GM19395 (cell line): ENCODE data around the gene HKDC1.
A peak's percentile ranks its signal among the peaks of the same experiment; 100 is the strongest.
"Not testable (repeated sequence)": the region's sequence is repeated elsewhere in the genome, so short reads cannot be mapped to it uniquely, and the experiment has no call there.

ENCODE experiments used
- ATAC-seq: cut with Tn5 transposase; IDR thresholded peaks from one replicate; pipeline ENCODE4 v1.9.1; 2021; ENCODE audit warnings: mild to moderate bottlenecking, moderate library complexity; ENCODE audit not compliant: unreplicated experiment

HKDC1 gene

GRCh38 chr10:69240455-69240854 lies 20.3 kb downstream of the HKDC1 start:
- ATAC-seq: no peak

DNA sequence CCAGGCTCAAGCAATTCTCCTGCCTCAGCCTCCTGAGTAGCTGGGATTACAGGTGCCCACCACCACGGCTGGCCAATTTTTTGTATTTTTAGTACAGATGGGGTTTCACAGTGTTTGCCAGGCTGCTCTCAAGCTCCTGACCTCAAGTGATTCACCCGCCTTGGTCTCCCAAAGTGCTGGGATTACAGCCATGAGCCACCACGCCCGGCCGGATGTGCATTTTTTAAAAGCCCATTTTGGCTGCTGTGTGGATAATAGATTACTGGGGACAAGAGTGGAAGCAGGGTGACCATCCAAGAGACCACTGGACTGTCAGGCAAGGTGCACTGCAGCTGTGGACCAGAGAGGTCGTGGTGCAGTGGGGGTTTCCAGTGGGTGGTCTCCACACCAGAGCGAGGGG lies 21.4 kb downstream of the HKDC1 start:
- ATAC-seq: no peak

DNA sequence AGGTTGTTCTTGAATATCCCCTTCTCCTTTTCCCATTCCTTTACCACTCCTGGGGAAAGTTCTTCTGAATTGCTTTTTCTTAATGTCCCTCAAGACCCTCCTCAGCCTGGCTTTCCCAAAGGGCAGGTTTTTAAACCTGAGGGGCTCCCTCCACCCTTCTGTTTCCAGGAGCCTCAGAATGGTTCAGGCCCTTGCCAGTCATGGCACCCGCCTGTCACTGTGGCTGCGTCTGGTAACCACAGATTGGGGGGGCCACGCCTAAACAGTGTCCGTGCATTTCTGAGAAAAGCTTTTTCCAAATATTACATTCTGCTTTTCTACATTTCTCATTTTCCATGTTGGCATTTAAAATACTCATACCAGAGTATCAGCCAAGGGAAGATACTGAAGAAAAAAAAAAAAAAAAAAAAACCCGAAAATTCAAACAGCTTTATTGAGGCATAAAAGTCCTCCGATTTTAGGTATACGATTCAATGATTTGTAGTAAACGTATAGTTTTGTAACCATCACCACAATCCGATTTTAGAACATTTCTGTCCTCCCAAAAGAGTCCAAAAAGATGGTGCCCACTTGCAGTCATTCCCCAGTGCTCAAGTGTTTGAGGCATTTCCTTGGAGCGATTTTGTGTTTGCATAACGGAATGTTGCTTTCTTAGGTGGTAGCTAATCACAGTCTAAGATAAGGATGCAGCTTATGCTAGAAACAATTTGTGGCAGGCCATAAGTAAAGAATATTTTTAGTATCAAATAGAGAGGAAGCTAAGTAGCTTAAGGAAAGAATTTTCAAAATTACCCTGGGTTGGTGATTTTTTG lies 22.1 kb downstream of the HKDC1 start:
- ATAC-seq: no peak

- no peak for ATAC-seq
Measured at GRCh38 chr10:69242852-69243212, 22.7 kb downstream of the HKDC1 start.

DNA sequence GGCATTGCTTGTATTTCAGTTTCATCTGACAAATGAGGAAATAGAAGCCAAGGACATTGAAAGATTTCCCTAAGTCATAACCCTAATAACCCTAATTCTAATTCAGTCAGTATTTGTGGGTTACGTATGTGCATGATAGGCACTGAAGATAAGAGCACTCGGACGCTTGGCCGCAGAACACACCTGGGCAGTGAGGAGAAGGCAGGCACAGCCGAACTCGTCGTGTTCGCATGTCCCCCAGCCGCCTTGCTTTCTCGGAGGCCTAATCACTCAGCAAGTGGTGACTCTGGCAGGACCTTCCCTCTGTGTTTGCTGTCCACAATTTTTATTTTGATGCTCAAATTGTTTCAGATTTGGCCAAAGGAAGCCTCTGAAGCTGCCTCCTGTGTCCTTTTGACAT lies 23.7 kb downstream of the HKDC1 start:
- ATAC-seq: no peak

GRCh38 chr10:69246036-69246435 lies 25.9 kb downstream of the HKDC1 start:
- no peak for ATAC-seq

DNA sequence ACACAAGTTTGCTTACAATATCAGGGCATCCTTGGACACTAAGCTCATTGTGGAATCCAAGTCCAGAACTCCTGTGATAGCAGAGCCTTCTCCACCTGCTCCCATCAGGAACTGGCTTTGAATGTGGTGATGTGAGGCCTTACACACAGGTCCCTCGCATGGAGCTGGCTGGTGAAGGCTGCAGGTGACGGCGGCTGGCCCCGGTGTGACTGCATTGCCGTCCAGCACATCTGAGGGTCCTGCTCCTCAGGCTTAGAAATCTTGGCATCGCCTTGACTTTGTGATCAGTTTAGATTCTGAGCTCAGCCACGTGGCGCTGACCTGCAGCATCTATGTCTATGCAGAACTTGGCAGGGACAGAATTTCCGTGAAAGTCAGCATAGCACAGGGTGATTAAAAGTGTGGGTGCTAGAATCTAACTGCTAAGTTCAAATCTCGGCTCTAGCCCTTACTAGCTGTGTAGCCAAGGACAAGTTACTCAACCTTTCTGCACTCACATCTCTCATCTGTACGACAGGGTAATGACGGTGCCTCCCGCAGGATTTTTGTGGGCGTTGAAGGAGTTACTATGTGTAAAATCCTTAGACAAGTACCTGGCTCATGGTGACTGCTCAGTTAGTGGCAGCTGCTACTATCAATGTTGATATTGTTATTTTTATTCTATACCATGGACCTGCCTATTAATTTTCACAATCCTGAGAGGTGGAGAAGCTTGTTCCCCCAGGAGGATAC lies 26.6 kb downstream of the HKDC1 start:
- ATAC-seq: no peak

GRCh38 chr10:69247313-69247710 lies 27.2 kb downstream of the HKDC1 start:
- ATAC-seq: no peak

GRCh38 chr10:69248117-69248730 lies 28.1 kb downstream of the HKDC1 start:
- no peak for ATAC-seq

- ATAC-seq: no peak
Measured at GRCh38 chr10:69250041-69250440, 29.9 kb downstream of the HKDC1 start.

DNA sequence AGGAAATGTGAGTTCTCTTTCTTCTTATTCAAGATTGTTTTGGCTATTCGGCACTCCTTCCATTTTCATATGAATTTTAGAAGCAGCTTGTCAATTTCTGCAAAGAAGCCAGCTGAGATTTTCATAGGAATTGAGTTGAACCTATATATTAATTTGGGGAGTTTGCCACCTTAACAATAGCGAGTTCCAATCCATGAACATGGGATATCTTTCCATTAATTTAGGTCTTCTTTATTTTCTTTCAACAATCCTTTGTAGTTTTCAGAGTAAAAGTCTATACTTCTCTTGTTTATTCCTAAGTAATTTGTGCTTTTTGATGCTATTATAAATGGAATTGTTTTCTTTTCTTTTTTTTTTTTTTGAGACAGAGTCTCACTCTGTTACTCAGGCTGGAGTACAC lies 31.3 kb downstream of the HKDC1 start:
- ATAC-seq: not testable (repeated sequence)

DNA sequence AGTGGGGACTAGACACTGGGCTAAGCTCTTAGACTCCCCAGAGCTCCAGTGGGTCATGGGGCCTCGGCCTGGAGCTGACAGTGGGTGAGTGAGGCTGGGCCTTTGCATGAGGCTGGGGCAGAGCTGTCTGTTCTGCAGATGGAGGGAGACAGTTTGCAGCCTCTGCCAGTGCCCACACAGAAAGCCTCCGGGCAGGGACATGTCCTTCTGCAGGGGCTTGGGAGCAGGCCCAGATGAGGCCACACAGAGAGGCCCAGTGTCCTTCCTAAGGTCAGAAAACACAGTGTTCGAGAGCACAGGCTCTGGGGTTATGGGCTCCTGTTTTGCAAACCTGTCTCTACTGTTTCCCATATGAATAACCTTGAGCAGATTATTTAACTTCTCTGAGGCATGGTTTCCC lies 33.0 kb downstream of the HKDC1 start:
- ATAC-seq: no peak

GRCh38 chr10:69254877-69255276 lies 34.7 kb downstream of the HKDC1 start:
- ATAC-seq: no peak

- no peak for ATAC-seq
Measured at GRCh38 chr10:69259547-69260243, 39.6 kb downstream of the HKDC1 start.

DNA sequence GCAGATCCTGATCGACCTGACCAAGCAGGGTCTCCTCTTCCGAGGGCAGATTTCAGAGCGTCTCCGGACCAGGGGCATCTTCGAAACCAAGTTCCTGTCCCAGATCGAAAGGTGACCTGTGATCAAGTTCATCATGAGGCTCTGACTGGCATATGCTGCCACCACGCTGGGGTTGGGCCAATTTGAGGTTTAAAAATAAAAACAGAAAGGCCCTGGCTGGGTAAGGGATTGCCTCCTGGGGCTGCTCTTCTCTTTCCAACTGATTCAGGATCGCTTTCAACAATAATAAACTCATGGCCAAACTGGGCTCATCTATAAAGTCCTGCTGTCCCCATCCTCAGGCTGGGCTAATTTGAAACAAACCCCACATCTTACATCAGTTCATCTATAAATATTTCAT lies 41.1 kb downstream of the HKDC1 start:
- no peak for ATAC-seq

DNA sequence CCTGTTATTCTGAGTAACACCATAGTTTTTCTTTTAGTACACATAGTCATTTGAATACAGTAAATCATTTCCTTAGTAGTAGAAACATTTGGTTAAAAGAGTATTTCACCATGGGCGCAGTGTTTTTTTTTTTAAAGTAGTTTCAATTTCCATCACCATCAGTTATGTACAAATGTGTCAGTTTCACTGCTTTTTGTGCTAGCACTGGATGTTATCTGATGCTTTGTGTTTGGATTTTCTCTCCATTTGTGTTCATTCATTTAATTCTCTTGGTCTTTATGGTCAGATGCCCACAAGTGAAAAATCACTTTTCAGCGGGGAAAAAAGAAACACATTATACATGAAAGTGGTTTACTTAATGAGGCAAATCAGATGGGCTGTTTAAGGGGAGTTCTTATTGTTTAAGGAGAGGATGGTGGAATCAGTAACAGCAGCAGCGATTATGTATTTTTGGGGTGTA lies 42.2 kb downstream of the HKDC1 start:
- peak; percentile 61 for ATAC-seq

GRCh38 chr10:69265521-69265920 lies 45.4 kb downstream of the HKDC1 start:
- ATAC-seq: no peak

- ATAC-seq: no peak
Measured at GRCh38 chr10:69268761-69269416, 48.8 kb downstream of the HKDC1 start.

GRCh38 chr10:69269761-69270160 lies 49.6 kb downstream of the HKDC1 start:
- ATAC-seq: no peak

- ATAC-seq: no peak
Measured at GRCh38 chr10:69270990-69271389, 50.9 kb downstream of the HKDC1 start.

DNA sequence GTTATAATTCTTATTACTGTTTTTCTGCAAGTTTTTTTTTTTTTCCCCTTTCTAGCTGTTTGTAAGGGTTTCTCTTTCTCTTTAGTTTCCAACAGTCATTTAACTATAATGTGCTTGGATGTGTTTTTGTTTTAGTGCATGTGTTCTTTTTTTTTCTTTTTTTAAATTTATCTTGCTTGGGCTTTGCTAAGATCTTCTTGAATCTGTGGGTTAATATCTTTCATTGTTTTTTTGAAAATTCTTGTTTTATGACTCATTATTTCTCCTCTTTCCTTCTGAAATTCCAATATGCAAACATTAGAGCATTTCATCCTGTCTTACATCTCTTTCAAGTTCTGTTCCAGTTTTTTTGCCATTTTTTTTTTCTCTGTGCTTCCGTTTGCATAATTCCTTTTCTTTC lies 52.5 kb downstream of the HKDC1 start:
- no peak for ATAC-seq
